Neural progenitor cell (in vitro differentiated cells): Measurements from ENCODE around the gene BHLHE40. TPM values are rescaled to one million over a fixed set of nuclear protein-coding genes. Genes with fewer than 3 reads are reported as not detected.

Experiments
- DNase-seq: peaks from one replicate; pipeline ENCODE4 v3.0.0-alpha.2; 2016; ENCODE audit warnings: low spot score
- H2AFZ ChIP-seq: fragments of 200-600 bp; sonication (generic); replicated peaks from 2 replicates; pipeline ENCODE4 v1.6.1; 2016; ENCODE audit warnings: antibody characterized with exemption
- H3F3A ChIP-seq: fragments of 200-600 bp; sonication (generic); 2 replicates; pipeline ENCODE4 v1.6.1; 2016; ENCODE audit warnings: antibody characterized with exemption, low read depth
- H3K27ac ChIP-seq: fragments of 200-600 bp; sonication (generic); 2 replicates; pipeline ENCODE4 v1.5.1; 2016; ENCODE audit warnings: mild to moderate bottlenecking
- H3K27me3 ChIP-seq: fragments of 200-600 bp; sonication (generic); 2 replicates; pipeline ENCODE4 v1.6.1; 2016; ENCODE audit warnings: mild to moderate bottlenecking, moderate library complexity
- H3K36me3 ChIP-seq: fragments of 200-600 bp; sonication (generic); 2 replicates; pipeline ENCODE4 v1.5.1; 2016
- H3K4me1 ChIP-seq: fragments of 200-600 bp; sonication (generic); 2 replicates; pipeline ENCODE4 v1.6.1; 2016; ENCODE audit warnings: mixed run types
- H3K4me2 ChIP-seq: fragments of 200-600 bp; sonication (generic); 2 replicates; pipeline ENCODE4 v1.6.1; 2016
- H3K4me3 ChIP-seq: fragments of 200-600 bp; sonication (generic); 2 replicates; pipeline ENCODE4 v1.5.1; 2016
- H3K79me2 ChIP-seq: fragments of 200-600 bp; sonication (generic); 2 replicates; pipeline ENCODE4 v1.6.1; 2016; ENCODE audit warnings: low read depth
- H3K9ac ChIP-seq: fragments of 200-600 bp; sonication (generic); 2 replicates; pipeline ENCODE4 v1.6.1; 2016
- H3K9me3 ChIP-seq: fragments of 200-600 bp; sonication (generic); 2 replicates; pipeline ENCODE4 v1.5.1; 2016; ENCODE audit warnings: low read depth
- H4K20me1 ChIP-seq: fragments of 200-600 bp; sonication (generic); 2 replicates; pipeline ENCODE4 v1.6.1; 2016; ENCODE audit warnings: low read depth
- H3K27ac Mint-ChIP-seq: 3 replicates; pipeline ENCODE4 v1.8.0; 2021; ENCODE audit warnings: mixed read lengths
- H3K27me3 Mint-ChIP-seq: 2 replicates; pipeline ENCODE4 v1.8.0; 2022; ENCODE audit warnings: low read depth, mild to moderate bottlenecking, inconsistent platforms, moderate library complexity, mixed read lengths; ENCODE audit not compliant: insufficient read depth
- H3K36me3 Mint-ChIP-seq: 3 replicates; pipeline ENCODE4 v1.8.0; 2021; ENCODE audit warnings: mixed read lengths
- H3K4me1 Mint-ChIP-seq: 3 replicates; pipeline ENCODE4 v1.8.0; 2021; ENCODE audit warnings: mixed read lengths
- H3K4me3 Mint-ChIP-seq: 3 replicates; pipeline ENCODE4 v1.8.0; 2021; ENCODE audit warnings: mild to moderate bottlenecking, moderate library complexity, mixed read lengths
- H3K9me3 Mint-ChIP-seq: 3 replicates; pipeline ENCODE4 v1.8.0; 2020; ENCODE audit warnings: mixed read lengths
- CTCF ChIP-seq: fragments of 200-600 bp; sonication (generic); IDR thresholded peaks from 2 replicates; pipeline ENCODE4 v1.5.1; 2017; ENCODE audit warnings: antibody characterized with exemption, mild to moderate bottlenecking
- EZH2 ChIP-seq: fragments of 200-600 bp; sonication (generic); IDR thresholded peaks from 2 replicates; pipeline ENCODE4 v1.6.1; 2017; ENCODE audit warnings: antibody characterized with exemption, mild to moderate bottlenecking, moderate library complexity
- EZH2phosphoT487 ChIP-seq: fragments of 200-600 bp; sonication (generic); IDR thresholded peaks from 2 replicates; pipeline ENCODE4 v1.6.1; 2017; ENCODE audit warnings: antibody characterized with exemption
- total RNA-seq: library from RNA; depleted of rRNA; stranded (reverse); fragments of >200 nt; gene quantifications from 2 replicates; pipeline ENCODE4 v1.2.3, GENCODE V29; 2015; ENCODE audit warnings: low replicate concordance

BHLHE40 gene
- total RNA-seq, 1 donor from 2014 or later: 0.34 TPM

GRCh38 chr3:4953119-4953518 is 26.1 kb upstream of the BHLHE40 start:
- no peak overlapping the region for H3K9ac ChIP-seq
- peaks cover 2% of the 10 kb centered on the region for H3K27me3 Mint-ChIP-seq
- no peak for DNase-seq
- no peak overlapping the region for H3K27ac ChIP-seq
- peaks cover 11% of the 10 kb centered on the region for H3K4me1 Mint-ChIP-seq
- H3F3A ChIP-seq: peaks cover 5% of the 10 kb centered on the region
- peak overlapping the region; percentile 8 for H2AFZ ChIP-seq
- no peaks in the 10 kb centered on the region for H3K27me3 ChIP-seq
- no peaks in the 10 kb centered on the region for H3K79me2 ChIP-seq
- H3K36me3 Mint-ChIP-seq: no peaks in the 10 kb centered on the region
- H3K27ac Mint-ChIP-seq: no peak overlapping the region
- peaks cover 5% of the 10 kb centered on the region for H3K4me1 ChIP-seq
- H4K20me1 ChIP-seq: no peaks in the 10 kb centered on the region
- H3K4me2 ChIP-seq: no peak overlapping the region
- no peaks in the 10 kb centered on the region for H3K9me3 ChIP-seq
- no peaks in the 10 kb centered on the region for H3K9me3 Mint-ChIP-seq
- H3K4me3 ChIP-seq: no peak overlapping the region
- H3K36me3 ChIP-seq: no peaks in the 10 kb centered on the region
- TF ChIP-seq CTCF: no peak
- TF ChIP-seq EZH2: no peak
- no peak overlapping the region for H3K4me3 Mint-ChIP-seq

GRCh38 chr3:4954256-4955000 is 24.8 kb upstream of the BHLHE40 start:
- Histone ChIP-seq H3K4me2 (no peak overlapping the region), H3K4me1 (peaks cover 10% of the 10 kb centered on the region), H3K79me2 (no peaks in the 10 kb centered on the region), H3K9me3 (no peaks in the 10 kb centered on the region), H3K27me3 (no peaks in the 10 kb centered on the region), H3K9ac (no peak overlapping the region), H2AFZ (no peak overlapping the region), H3K27ac (no peak overlapping the region), H3F3A (peaks cover 10% of the 10 kb centered on the region), H3K4me3 (no peak overlapping the region), H3K36me3 (no peaks in the 10 kb centered on the region), H4K20me1 (no peaks in the 10 kb centered on the region)
- Mint-ChIP-seq H3K27ac (no peak overlapping the region), H3K36me3 (no peaks in the 10 kb centered on the region), H3K9me3 (peaks cover 6% of the 10 kb centered on the region), H3K4me1 (peaks cover 7% of the 10 kb centered on the region), H3K4me3 (no peak overlapping the region), H3K27me3 (peaks cover 2% of the 10 kb centered on the region)
- DNase-seq: no peak
- TF ChIP-seq EZH2: no peak
- TF ChIP-seq CTCF: no peak
- no peak for TF ChIP-seq EZH2phosphoT487

- H3K9ac ChIP-seq: no peak overlapping the region
- H3K4me3 ChIP-seq: no peak overlapping the region
- no peak for DNase-seq
- H3K4me2 ChIP-seq: no peak overlapping the region
- H3K36me3 ChIP-seq: no peaks in the 10 kb centered on the region
- H3K36me3 Mint-ChIP-seq: no peaks in the 10 kb centered on the region
- H3K27ac ChIP-seq: no peak overlapping the region
- TF ChIP-seq CTCF (no peak), EZH2 (no peak), EZH2phosphoT487 (no peak)
- no peaks in the 10 kb centered on the region for H4K20me1 ChIP-seq
- H2AFZ ChIP-seq: no peak overlapping the region
- H3K9me3 ChIP-seq: no peaks in the 10 kb centered on the region
- H3K27ac Mint-ChIP-seq: no peak overlapping the region
- H3K4me3 Mint-ChIP-seq: no peak overlapping the region
- peaks cover 7% of the 10 kb centered on the region for H3K4me1 Mint-ChIP-seq
- H3K27me3 ChIP-seq: no peaks in the 10 kb centered on the region
- H3K4me1 ChIP-seq: peaks cover 10% of the 10 kb centered on the region
- peaks cover 2% of the 10 kb centered on the region for H3K27me3 Mint-ChIP-seq
- H3K9me3 Mint-ChIP-seq: peaks cover 9% of the 10 kb centered on the region
- peaks cover 10% of the 10 kb centered on the region for H3F3A ChIP-seq
- H3K79me2 ChIP-seq: no peaks in the 10 kb centered on the region
These were observed 23.1 kb upstream of the BHLHE40 start for GRCh38 chr3:4956099-4956498.
